Epithelial cell of proximal tubule (primary cell): ENCODE results near the gene SIRT5. TPM values are rescaled to one million over a fixed set of nuclear protein-coding genes. Genes with fewer than 3 reads are reported as not detected.

ENCODE experiments used
- DNase-seq: peaks from one replicate; pipeline ENCODE4 v3.0.0-alpha.2; 2011; ENCODE audit warnings: low read depth
- H3K4me3 ChIP-seq: 2 replicates; pipeline ENCODE4 v1.5.1; 2011; ENCODE audit warnings: low read depth, mild to moderate bottlenecking, low read length
- CTCF ChIP-seq: conservative IDR thresholded peaks from 2 replicates; pipeline ENCODE4 v1.5.1; 2012; ENCODE audit warnings: low read depth, mild to moderate bottlenecking, low read length
- total RNA-seq: library from RNA; depleted of rRNA; stranded (reverse); fragments of >200 nt; gene quantifications from 2 replicates; pipeline ENCODE4 v1.2.3, GENCODE V29; 2015

The SIRT5 gene
- total RNA-seq, 1 donor from 2014 or later: 4.6 TPM

- H3K4me3 ChIP-seq: no peak overlapping the region
- no peak for DNase-seq
- no peak for TF ChIP-seq CTCF
Observed at GRCh38 chr6:13538600-13538999, 35.8 kb upstream of the SIRT5 start.

- no peak overlapping the region for H3K4me3 ChIP-seq
- TF ChIP-seq CTCF: peak; percentile 4
- DNase-seq: no peak
Observed at GRCh38 chr6:13539572-13539971, 34.8 kb upstream of the SIRT5 start.

- no peak overlapping the region for H3K4me3 ChIP-seq
- no peak for TF ChIP-seq CTCF
- DNase-seq: no peak
Observed at GRCh38 chr6:13541496-13541895, 32.9 kb upstream of the SIRT5 start.

GRCh38 chr6:13544454-13545186, 29.8 kb upstream of the SIRT5 start:
- no peak for TF ChIP-seq CTCF
- H3K4me3 ChIP-seq: no peak overlapping the region
- DNase-seq: no peak

- no peak overlapping the region for H3K4me3 ChIP-seq
- TF ChIP-seq CTCF: no peak
- no peak for DNase-seq
Observed at GRCh38 chr6:13545885-13546284, 28.5 kb upstream of the SIRT5 start.

- no peak for TF ChIP-seq CTCF
- H3K4me3 ChIP-seq: no peak overlapping the region
- no peak for DNase-seq
Observed at GRCh38 chr6:13548500-13549210, 25.7 kb upstream of the SIRT5 start.
